GM21423 (cell line): ENCODE results near the gene HOXB3.

ENCODE experiments used
- ATAC-seq: cut with Tn5 transposase; IDR thresholded peaks from one replicate; pipeline ENCODE4 v1.9.1; 2021; ENCODE audit warnings: mild to moderate bottlenecking, moderate library complexity; ENCODE audit not compliant: unreplicated experiment

Gene HOXB3

GRCh38 chr17:48600244-48601098 is 10.4 kb upstream of the HOXB3 start:
- no peak for ATAC-seq

- ATAC-seq: no peak
Measured at GRCh38 chr17:48599354-48599753, 9.3 kb upstream of the HOXB3 start.

- no peak for ATAC-seq
Measured at GRCh38 chr17:48598736-48599135, 8.7 kb upstream of the HOXB3 start.

- no peak for ATAC-seq
Measured at GRCh38 chr17:48597778-48598631, 8.0 kb upstream of the HOXB3 start.

GRCh38 chr17:48597528-48597777 is 7.4 kb upstream of the HOXB3 start:
- ATAC-seq: no peak

GRCh38 chr17:48596735-48597527 is 6.9 kb upstream of the HOXB3 start:
- no peak for ATAC-seq

- no peak for ATAC-seq
Measured at GRCh38 chr17:48596000-48596734, 6.1 kb upstream of the HOXB3 start.

GRCh38 chr17:48595278-48595999 is 5.4 kb upstream of the HOXB3 start:
- ATAC-seq: no peak

- ATAC-seq: no peak
Measured at GRCh38 chr17:48594538-48595277, 4.7 kb upstream of the HOXB3 start.

- ATAC-seq: no peak
Measured at GRCh38 chr17:48593840-48594537, 3.9 kb upstream of the HOXB3 start.

GRCh38 chr17:48593126-48593829 is 3.2 kb upstream of the HOXB3 start, which contains the start of gene HOXB5:
Gene HOXB5 (minus strand): TSS chr17:48593779. CDS start chr17:48593682, 97 bp downstream.
- ATAC-seq: no peak

GRCh38 chr17:48592577-48592976 is 2.5 kb upstream of the HOXB3 start:
- no peak for ATAC-seq

GRCh38 chr17:48592057-48592514 is 2.0 kb upstream of the HOXB3 start:
- ATAC-seq: no peak

- no peak for ATAC-seq
Measured at GRCh38 chr17:48591255-48592056, 1.4 kb upstream of the HOXB3 start.

GRCh38 chr17:48590607-48591161 is 643 bp upstream of the HOXB3 start:
- no peak for ATAC-seq

- ATAC-seq: no peak
Measured at GRCh38 chr17:48589060-48589830, 796 bp downstream of the HOXB3 start.
